Cortex of kidney (tissue), 1 donor: ENCODE results near the gene DCAF16.

ENCODE experiments used
- DNase-seq: peaks from one replicate; lab custom pipeline; 2025; lab: John Stamatoyannopoulos, UW

Gene DCAF16

DNA sequence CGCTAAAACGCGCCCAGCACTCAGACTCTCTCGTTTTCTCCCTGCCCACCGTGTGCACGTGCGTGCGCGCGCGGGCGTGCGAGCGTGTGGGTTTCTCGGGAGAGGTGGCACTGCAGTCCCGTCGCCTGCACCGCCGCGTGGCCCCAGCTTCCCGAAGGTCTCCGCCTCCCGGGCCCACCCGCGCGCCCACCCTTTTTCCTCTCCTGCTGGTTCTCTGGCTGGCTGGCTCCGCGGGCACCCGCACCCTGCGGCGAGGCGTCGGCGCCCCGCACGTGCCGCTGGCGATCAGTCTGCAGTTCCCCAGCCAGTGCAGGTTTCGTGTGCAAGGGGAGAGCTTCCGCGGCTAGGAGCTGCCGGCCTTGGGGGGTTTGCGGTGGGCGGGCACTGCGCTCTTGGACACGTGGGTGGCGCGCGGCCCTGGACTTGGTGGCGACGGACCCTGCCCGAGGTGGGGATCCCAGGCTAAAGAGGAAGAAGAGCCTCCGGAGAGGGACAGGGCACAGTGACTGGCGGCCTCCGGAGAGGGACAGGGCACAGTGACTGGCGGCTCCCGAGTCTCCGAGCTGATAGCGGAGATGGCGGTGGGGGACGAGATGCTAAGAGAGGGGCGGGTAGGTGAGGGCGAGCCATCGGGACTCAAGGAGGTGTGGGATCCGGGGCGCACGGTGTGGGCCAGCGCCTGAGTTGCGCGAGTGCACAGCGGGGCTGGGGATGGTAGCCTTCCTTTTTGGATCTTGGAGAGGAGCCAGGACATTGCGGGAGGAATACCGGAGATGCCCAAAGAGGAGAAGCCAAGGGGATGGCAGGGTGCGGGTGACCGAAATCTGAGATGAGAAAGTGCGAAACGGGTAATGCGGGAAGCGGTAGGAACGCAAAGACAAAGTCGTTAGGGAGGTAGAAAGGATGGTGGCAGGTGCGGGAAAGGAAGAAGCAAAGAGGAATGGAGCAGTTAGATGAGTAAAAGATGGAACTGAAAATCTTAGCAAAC is 29.0 kb downstream of the DCAF16 start, which contains the start of gene FAM184B:
TSS of gene FAM184B (minus strand) at position 322 of the 988 bp plus-strand sequence. CDS start 322 bp downstream, outside the sequence.
- DNase-seq, result no peak

DNA sequence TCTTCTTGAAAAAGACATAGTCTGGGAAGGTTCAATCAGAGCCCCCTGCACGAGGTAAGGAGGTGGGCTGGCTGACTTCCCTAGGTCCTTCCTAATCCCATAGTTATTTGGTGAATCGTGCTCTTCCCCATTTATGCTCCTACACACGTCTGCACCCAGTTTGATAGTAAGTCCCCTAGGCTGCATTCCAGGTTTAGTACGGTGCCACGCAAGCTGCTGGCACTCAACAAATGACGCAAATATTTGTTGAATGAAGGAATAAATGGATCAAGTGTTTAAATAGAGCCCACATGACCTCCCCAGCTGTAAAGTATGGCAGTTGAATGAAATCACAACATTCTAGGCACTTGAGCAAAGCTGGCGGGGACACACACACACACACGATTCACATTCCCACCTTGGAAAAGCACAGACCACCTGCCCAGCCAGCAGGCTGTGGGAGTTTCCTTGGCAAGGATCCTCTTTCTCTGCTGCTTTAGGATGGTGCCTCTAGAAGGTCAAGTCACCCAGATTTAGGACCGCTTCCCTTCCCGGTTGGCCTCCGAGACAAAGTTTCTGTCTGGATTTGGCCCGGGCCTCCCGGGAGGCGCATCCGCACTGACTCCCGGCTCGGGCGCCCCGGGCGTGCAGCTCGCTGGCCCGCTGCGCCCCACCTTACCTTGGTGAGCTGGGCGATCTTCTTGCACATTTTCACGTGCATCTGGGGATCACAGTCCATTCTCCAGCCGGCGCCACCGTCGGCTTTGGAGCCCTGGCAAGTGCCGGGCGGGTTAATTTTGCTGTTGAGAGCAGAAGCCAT is 29.9 kb downstream of the DCAF16 start:
- no peak for DNase-seq

DNA sequence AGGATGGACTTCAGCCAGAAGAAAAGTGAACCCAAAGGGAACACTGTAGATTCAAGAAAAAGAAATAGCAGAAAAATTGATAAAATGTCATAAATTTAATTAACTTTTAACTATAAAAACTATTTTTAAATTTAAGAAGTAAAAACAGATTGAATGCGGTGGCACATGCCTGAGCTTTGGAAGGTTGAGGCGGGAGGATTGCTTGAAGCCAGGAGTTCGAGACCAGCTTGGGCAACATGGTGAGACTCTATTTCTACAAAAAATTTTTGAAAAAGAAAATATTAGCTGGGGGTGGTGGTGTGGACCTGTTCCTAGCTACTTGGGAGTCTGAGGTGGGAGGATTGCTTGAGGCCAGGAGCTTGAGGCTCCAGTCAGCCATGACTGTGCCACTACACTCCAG is 32.1 kb downstream of the DCAF16 start:
- no peak for DNase-seq

DNA sequence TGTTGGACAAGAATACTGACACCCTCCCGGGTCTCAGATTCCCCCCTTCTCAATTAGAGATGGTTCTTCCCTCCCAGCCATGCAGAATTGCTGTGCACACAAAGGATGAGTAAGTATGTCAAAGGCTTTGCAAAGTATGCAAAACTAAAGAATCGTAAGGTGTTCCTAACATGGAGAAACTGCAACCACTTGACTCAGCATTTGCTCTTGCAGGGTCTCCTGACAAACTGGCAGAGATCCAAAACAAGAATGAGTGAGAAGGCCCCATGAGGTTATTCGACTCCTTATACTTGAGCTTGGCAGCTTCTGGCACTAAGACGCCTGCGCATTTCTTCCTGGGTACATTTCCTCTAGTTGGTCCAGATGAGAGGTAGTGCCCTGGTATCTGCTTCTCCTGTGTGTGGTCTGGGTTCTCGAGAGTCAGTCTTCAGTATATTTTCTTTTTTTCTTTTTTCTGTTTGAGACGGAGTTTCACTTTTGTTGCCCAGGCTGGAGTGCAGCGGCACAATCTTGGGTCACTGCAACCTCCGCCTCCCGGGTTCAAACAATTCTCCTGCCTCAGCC is 37.3 kb downstream of the DCAF16 start:
- DNase-seq, result no peak

DNA sequence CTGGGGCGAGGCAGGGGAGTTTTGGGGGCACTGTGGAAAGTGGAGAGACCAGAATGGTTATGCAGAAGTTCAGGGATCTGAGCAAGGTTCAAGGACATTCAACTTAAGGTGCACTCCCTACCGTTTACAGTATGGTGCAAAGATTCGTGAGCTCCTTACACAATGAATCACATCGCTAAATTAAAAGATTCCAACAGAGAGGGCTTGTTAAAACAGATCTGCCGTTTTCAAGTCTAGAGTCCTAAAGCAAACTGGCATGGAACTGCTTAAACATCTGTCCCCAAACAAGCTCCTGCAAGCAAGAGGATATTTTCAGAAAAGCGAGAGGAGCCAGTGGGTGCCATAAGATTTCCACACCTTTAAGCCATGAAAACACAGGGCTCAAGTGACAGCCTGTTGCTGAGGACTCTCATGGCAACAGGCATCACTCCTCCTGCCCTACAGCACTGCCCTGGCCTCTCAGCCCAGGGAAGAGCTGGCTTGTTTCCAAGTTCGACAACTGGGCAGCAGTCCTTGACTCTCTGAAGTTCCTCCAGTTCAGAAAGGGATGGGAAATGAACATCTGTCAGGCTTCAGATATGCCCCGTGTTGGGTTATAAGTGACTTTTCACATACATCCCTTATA is 39.2 kb downstream of the DCAF16 start:
- DNase-seq, result no peak

DNA sequence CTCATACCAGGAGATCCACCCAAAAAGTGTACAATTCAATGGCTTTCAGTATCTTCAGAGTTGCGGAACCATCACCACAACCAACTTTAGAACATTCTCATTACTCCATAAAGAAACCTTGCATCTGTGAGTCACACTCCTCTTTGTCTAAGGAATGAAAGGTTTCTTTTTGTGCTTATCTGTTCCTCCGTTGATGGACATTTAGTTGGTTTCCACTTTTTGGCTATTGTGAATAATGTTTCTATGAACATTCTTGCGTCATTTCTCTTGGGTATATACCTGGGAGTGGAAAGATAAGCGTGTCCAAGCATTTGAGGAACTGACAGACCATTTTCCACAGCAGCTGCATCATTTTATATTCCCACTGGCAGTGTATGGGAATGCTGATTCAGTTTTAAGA is 39.7 kb downstream of the DCAF16 start:
- DNase-seq, result no peak

DNA sequence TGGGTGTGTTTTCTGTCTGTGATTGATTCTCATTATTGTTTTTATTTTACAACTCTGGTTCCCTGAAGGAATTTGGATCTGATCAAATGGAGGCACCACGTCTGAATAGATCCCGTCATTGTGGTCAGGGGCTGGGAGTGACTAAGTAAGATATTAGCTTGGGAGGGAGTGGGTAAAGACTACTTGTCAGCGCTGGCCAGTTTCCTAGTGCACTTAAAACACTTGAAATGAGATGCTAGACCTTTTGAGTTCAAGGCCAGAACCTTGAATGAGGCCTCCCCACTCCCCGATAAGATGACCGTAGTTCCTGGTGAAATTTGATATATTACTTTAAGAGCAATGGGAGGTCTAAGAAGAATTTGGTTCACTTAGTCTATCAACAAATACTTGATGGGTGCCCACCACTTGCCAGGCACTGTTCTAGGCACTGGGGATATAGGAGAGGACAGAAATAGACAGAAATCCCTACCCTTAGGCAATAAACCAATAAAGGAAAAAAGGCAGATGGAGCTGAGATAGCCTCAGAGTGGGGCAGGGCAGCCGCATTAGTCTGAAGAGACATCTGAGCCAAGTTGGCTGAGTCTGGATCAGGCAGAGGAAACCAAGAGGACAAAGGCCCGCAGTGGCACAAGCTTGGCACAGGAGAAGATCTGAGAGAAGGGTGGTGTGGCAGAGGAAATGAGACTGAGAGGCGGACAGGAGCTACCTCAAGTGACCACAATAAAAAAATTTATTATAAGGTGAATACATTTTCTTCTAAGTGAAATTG is 41.0 kb downstream of the DCAF16 start:
- no peak for DNase-seq

DNA sequence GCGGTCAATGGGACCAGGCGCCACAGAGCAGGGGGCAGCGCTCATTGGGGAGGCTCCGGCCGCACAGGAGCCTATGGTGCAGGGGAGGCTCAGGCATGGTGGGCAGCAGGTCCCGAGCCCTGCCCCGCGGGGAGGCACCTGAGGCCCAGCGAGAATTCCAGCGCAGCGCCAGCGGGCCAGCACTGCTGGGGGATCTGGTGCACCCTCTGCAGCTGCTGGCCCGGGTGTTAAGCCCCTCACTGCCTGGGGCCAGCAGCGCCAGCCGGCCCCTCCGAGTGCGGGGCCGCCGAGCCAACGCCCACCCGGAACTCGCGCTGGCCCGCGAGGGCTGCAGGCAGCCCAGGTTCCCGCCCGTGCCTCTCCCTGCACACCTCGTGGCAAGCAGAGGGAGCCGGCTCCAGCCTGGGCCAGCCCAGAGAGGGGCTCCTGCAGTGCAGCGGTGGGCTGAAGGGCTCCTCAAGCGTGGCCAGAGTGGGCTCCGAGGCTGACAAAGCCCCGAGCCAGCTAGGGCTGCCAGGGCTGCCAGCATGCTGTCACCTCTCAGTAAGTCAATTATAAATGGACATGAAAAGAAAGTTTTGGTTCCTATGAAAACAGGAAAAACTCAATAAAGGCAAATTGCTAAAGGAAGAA is 43.6 kb downstream of the DCAF16 start:
- DNase-seq, result no peak

DNA sequence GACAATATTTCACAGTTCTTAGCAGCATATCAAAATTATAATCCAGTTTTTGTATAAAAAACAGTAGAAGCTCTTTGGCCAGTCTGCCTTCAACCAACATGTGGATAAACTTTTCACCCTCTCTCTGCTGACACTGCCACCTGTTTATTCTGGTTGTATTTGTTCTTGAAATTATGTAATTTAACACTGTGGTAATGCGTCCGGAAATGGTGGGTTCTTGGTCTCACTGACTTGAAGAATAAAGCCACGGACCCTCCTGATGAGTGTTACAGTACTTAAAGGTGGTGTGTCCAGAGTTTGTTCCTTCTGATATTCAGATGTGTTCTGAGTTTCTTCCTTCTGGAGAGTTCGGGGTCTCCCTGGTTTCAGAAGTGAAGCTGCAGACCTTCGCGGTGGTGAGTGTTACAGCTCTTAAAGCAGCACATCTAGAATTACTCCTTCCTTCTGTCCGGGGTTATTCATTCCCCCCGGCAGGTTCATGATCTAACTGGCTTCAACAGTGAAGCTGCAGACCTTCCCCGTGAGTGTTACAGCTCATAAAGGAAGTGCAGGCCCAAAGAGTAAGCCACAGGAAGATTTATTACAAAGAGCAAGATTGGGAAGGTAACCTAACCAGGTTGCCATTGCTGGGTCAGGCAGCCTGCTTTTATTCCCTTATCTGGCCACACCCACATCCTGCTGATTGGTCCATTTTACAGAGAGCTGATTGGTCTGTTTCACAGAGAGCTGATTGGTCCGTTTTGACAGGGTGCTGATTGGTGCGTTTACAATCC is 44.9 kb downstream of the DCAF16 start:
- no peak for DNase-seq

DNA sequence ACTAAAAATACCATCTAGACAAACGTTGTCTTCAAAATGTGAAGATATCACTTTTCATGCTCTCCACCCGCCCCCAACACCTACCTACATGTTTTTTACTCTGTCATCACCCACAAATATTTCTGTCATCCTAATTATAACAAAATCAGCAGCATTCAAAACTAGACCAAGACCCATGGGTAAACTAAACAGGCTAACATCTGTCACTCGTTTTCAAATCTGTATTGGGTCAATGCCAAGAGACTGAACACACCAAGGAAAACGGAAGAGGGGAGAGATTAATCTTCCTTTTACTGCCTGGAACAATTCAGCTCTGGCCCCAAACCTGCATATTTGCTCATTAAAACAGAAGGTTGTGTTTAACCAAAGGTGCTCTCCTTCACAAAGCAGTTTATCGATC is 46.6 kb downstream of the DCAF16 start:
- no peak for DNase-seq

DNA sequence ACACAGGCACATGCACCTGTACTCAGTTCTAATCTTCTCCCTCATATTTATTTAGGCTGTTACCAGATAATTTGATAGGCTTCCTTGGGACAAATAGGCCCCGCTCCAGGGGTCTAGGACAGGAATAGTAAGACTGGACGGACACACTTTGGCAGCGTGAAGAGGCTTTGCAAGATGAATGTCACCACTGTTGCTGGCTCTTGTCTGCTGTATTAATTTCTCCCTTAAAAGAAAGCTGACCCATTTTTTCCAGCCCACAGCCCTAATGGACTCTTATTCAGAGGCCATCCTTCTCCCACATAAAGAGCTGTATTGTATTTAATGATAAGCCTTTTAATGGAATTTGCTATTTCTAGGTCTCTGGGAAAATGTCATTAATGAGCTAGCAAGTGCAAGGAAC is 47.1 kb downstream of the DCAF16 start:
- no peak for DNase-seq

DNA sequence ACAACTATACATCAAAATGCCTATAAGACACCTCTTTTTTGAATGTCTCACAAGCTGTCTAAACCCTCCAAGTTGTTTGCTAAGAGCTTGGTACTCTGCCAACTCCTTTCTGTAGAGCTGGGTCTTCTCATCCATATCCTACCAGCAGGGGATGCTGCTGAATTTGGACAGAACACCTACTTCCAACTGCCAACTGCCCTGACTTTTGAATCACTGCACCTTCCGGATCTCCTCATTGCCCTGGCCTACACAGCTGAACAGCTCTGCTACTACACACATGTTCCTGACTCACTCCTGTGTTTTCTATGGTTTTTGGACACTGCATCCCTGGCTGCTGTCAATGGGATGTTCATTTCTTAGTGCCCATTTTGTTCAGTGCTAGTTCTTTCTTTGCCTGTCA is 47.8 kb downstream of the DCAF16 start:
- DNase-seq, result no peak

DNA sequence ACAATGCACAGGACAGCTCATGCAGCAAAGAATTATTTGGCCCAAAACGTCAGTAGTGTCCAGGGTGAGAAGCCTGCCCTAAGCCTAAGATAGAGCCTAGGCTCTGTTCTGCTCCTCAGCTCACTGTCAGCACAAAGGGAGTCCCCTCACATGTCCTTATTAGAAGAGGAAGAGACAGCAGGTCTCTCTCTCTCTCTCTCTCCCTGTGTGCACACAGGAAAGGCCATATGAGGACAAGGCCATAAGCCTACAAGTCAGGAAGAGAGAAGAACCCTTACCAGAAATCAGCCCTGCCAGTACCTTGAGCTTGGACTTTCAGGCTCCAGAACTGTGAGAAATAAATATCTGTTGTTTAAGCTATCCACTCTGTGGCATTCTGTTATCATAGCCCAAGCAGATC is 49.5 kb downstream of the DCAF16 start:
- DNase-seq, result no peak

DNA sequence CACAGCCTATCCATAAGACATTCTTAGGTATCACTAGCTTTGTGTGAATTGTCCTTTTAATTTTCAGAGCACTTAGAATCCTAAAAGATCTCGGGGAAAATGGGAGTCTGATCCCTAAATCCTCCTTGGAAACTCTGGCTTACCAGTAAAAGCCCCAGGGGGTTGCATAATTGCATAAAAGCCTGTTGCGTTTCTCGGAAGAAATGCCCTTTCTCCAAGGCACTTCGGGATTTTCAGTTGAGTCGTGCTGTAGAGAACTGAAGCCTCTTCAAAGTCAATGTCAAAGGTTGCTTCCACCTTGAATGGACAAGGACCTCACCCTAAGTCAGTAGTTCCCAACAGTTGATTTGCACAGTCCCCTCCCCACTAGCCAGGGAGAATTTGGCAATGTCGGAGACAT is 49.9 kb downstream of the DCAF16 start:
- no peak for DNase-seq

DNA sequence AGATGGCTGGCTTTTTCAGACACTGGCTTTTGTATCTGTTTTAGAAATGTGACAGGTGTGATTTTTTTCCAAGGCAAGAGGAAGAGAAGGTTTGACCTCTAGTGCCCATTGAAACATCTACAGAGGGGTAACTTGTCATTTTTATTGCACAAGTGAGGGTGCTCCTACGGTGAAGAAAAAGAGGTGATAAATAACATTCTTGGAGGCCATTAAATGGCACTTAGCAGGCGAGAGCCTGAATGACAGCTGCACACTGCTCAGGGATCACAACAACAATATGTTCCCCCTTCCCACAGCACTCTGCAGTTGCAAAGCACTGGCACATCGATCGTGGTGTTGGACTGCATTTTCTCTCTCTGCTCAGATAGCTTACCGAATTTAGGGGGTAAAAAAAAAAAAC is 52.1 kb downstream of the DCAF16 start:
- no peak for DNase-seq

DNA sequence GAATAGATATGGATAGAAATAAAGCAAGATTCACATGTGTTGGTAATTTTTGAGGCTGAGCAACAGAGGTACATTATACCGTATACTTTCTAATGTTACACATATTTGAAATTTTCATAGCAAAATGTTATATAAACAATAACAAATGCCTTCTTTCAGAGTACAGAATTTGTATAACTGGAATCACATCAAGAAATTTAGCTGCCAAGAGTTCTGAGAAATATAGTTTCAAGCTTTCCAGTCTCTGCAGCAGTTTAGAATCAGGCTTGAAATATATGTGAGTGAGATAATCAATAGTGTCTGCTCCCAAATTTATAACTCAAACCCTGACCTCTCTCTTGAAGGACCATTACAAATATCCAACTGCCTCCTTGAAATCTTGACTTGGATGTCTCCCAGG is 52.9 kb downstream of the DCAF16 start:
- no peak for DNase-seq

DNA sequence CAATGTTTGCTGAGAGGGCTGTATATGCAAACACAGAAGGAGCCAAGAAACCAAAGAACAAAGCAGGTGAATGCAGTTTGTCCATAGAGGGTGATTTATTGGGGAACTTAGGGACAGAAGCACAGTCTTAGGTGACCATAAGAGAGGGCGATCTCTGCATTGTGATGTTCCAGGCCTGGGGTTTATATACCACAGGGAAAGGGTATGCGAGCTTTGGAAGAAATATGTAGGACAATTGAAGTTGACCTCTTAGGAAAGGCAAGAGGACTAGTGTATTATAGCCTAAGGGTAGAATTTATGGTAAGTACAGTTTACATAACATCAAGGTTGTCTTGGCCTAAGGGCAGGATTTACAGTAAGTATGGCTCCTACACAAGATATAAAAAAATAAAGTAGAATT is 56.9 kb downstream of the DCAF16 start:
- DNase-seq, result no peak
